ENCODE measurements around the gene PAX3. TPM values are rescaled to one million over a fixed set of nuclear protein-coding genes. Genes with fewer than 3 reads are reported as not detected.

Gene PAX3
- total RNA-seq, 6 donors from 2014 or later, result 1.0 TPM; not detected in 5

DNA sequence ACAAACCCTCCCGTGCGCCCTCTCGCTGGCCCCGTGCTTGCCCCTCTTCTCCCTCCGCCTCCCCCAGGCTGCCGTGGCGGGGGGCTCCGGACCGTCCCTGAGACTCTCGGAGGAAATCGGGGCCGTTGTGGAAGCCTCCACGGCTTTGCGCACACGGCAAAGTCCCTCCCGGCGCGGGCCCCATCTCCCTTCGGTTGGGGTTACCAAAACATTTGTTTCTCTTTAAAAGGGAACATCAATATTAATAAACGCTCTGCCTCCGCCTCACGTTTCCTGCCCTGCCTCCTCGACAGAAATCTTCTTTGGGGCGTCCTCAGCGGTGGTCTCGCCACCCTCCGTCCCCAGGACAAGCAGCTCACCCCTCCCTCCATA is 3.8 kb downstream of the PAX3 start:
- TF ChIP-seq POLR2AphosphoS5 (IDR thresholded peaks at IDR 0.05) (no peak), EP300 (IDR thresholded peaks at IDR 0.05) (no peak), POLR2A (IDR thresholded peaks at IDR 0.05) (no peak)
- TF ChIP-seq, protein P1, sequence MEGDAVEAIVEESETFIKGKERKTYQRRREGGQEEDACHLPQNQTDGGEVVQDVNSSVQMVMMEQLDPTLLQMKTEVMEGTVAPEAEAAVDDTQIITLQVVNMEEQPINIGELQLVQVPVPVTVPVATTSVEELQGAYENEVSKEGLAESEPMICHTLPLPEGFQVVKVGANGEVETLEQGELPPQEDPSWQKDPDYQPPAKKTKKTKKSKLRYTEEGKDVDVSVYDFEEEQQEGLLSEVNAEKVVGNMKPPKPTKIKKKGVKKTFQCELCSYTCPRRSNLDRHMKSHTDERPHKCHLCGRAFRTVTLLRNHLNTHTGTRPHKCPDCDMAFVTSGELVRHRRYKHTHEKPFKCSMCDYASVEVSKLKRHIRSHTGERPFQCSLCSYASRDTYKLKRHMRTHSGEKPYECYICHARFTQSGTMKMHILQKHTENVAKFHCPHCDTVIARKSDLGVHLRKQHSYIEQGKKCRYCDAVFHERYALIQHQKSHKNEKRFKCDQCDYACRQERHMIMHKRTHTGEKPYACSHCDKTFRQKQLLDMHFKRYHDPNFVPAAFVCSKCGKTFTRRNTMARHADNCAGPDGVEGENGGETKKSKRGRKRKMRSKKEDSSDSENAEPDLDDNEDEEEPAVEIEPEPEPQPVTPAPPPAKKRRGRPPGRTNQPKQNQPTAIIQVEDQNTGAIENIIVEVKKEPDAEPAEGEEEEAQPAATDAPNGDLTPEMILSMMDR (IDR thresholded peaks at IDR 0.05), result no peak

DNA sequence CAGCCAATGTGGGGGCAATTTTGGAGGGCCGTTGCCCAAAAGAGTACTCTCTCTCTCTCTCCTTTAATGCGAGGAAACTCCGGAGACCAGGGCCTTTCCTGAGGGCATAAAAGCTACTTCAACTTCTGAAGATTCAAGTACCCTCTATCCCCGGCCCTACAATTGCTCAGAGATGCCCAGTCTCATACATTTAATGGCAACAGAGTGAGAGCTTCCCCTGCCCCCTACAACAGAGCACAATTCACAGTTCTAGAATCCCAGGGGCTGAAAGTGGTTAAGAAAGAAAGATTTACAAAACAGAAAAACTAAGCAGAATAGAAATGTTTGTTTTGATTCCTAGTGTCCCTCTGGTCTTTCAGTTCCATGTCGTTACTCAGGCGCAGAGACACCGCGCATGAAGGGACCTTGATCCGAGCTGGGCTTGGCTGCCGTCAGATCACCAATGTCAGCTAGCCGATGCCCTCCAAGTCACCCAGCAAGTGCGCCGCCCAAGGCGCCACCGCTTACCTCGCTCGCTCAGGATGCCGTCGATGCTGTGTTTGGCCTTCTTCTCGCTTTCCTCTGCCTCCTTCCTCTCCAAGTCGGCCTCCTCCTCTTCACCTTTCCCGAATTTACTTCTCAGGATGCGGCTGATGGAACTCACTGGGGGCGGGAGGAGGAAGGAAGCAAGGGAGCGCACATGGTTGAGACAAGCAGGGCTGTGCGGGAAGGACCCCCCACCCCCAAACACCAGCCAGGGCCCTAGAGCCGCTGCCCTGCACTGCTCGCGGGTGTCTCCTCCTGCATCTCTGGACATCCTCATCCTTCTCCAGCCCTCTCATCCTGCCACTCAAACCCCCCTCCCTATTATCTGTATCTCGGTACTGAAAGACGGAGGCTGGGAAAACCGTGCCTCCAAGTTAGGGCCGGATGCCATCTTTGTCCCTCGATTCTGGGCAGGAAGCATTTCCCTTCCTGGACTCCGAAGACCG is 4.9 kb downstream of the PAX3 start:
- 9 to 11% methylated on average over 33 to 36 of the region's 36 CpGs for WGBS, 2 donors
- peaks cover 2 to 84% (median 45%) of the 10 kb centered on the region in 4 donors for H3K27me3 ChIP-seq

More for the DNA sequence above, 3.8 kb downstream of the PAX3 start:
- Histone ChIP-seq H3K9me3 (no peaks in the 10 kb centered on the region), H3K4me1 (peaks cover 39 to 57% (median 41%) of the 10 kb centered on the region in 4 donors), H3K27me3 (peaks cover 2 to 86% (median 43%) of the 10 kb centered on the region in 4 donors), H3K27ac (no peak overlapping the region), H3K4me3 (peak overlapping the region in 2 of 4 donors; percentile 15 to 37), H3K36me3 (no peaks in the 10 kb centered on the region)
- no peak for ATAC-seq (ENCODE audit: low FRiP score in 2 of 2)
- peak in 1 of 2 donors; percentile 61 for DNase-seq
- 9 to 13% methylated on average over 22 to 25 of the region's 27 CpGs for WGBS, 2 donors

DNA sequence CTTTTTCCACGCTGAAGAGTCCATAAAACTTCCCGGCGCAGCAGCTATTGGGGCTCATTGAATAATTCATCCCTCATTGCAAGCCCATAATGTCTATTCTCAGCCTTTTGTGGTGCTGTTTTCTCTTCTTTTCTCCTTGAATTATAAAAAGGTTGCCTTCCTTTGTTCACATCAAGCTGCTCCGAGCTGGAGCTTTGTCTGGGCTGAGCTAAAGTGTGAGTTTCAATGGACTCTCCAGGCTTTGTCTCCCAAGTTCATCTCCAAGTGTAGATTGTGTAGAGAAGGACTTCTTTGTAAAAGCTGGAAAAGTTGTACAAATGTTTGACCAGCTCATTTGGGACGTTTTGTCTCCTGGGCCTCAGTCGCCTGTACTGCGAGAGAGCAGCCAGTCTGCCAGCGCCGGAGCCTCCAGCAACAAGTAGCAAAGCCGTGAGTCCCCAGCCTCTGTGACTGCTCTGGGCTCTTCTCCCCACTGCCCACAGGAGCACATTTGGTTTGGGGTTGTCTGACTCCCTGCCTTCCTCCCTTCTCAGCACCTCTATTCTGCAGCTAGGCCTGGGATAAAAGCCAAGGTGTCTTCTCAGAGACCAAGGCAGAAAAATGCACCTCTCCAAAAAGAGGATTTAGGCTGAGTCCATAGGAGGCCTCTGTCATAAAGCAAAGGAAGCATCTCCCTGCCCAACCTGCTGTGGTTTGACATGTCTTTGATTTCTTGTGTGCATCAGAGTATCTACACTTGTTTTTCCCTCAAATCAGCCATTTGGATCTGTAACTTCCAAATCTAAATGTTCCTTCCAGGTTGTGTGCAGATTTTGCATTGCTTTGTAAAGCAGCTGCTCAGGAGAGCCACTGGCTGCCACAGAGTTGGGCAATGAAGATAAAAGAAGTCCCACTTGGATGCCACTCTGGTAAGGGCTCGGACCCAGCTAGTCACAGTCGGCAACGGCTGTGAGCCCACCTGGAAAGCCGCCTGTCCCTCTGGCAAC is 6.4 kb downstream of the PAX3 start:
- H3K4me1 ChIP-seq, result peaks cover 23 to 34% (median 31%) of the 10 kb centered on the region in 4 donors
- ATAC-seq (ENCODE audit: low FRiP score in 2 of 2), result no peak
- H3K27me3 ChIP-seq, result peaks cover 2 to 81% (median 37%) of the 10 kb centered on the region in 4 donors
- DNase-seq, result no peak
- 22 to 33% methylated on average over 12 to 14 of the region's 14 CpGs for WGBS, 2 donors
- TF ChIP-seq POLR2A (IDR thresholded peaks at IDR 0.05) (no peak), POLR2AphosphoS5 (IDR thresholded peaks at IDR 0.05) (no peak), EP300 (IDR thresholded peaks at IDR 0.05) (no peak)
- TF ChIP-seq, protein P1 (IDR thresholded peaks at IDR 0.05), result no peak
- H3K27ac ChIP-seq, result no peak overlapping the region
- no peaks in the 10 kb centered on the region for H3K36me3 ChIP-seq
- no peaks in the 10 kb centered on the region for H3K9me3 ChIP-seq
- H3K4me3 ChIP-seq, result no peak overlapping the region

More for the DNA sequence above, 4.9 kb downstream of the PAX3 start:
- H3K4me3 ChIP-seq, result no peak overlapping the region
- no peaks in the 10 kb centered on the region for H3K36me3 ChIP-seq
- TF ChIP-seq, protein P1 (IDR thresholded peaks at IDR 0.05), result no peak
- TF ChIP-seq POLR2AphosphoS5 (IDR thresholded peaks at IDR 0.05), result no peak
- ATAC-seq (ENCODE audit: low FRiP score in 2 of 2) (no peak), DNase-seq (peak in 1 of 2 donors; percentile 58)
- H3K4me1 ChIP-seq, result peaks cover 37 to 49% (median 40%) of the 10 kb centered on the region in 4 donors
- H3K9me3 ChIP-seq, result no peaks in the 10 kb centered on the region
- no peak overlapping the region for H3K27ac ChIP-seq

DNA sequence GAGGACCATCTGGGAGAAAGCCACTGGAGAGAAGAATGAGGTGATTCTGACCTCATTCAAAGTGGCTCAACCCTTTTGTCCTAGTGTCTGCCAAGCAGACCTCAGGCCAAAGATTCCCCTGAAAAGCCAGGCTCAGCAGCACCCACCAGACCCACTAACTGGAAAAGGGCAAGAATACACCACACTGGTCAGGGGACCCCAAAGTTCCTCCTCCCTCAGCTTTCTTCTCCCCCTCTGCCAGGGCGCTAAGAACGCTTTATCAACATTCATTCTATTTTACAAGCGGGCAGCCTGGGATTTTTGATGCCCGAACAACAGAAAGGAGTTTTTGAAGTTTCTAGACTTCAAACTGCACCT is 7.3 kb downstream of the PAX3 start:
- Histone ChIP-seq H3K4me3 (no peak overlapping the region), H3K27me3 (peaks cover 0 to 78% (median 35%) of the 10 kb centered on the region in 4 donors), H3K36me3 (no peaks in the 10 kb centered on the region), H3K27ac (no peak overlapping the region), H3K4me1 (peaks cover 17 to 27% (median 21%) of the 10 kb centered on the region in 4 donors), H3K9me3 (no peaks in the 10 kb centered on the region)
- 9 to 10% methylated on average over 4 of the region's 4 CpGs for WGBS, 2 donors
- no peak for ATAC-seq (ENCODE audit: low FRiP score in 2 of 2)
- DNase-seq, result no peak
- TF ChIP-seq POLR2AphosphoS5 (IDR thresholded peaks at IDR 0.05), result no peak
- TF ChIP-seq, protein P1 (IDR thresholded peaks at IDR 0.05), result no peak
- no peak for TF ChIP-seq EP300 (IDR thresholded peaks at IDR 0.05)

Data from upper lobe of left lung (tissue), 6 donors.